ENCODE measurements around the gene VSTM2L. TPM values are rescaled to one million over a fixed set of nuclear protein-coding genes. Genes with fewer than 3 reads are reported as not detected.

VSTM2L gene
- total RNA-seq, 3 donors from 2014 or later, result 0.11 to 0.33 (median 0.13) TPM

GRCh38 chr20:37941992-37942391 lies 39.1 kb downstream of the VSTM2L start:
- no peaks in the 10 kb centered on the region for H3K36me3 Mint-ChIP-seq (ENCODE audit: insufficient read depth)
- DNase-seq, result no peak
- H3K27me3 Mint-ChIP-seq (ENCODE audit: low read depth), result no peaks in the 10 kb centered on the region
- H3K9me3 Mint-ChIP-seq, result no peaks in the 10 kb centered on the region
- no peak overlapping the region for H3K4me3 Mint-ChIP-seq
- H3K4me1 Mint-ChIP-seq (ENCODE audit: low read depth), result no peaks in the 10 kb centered on the region
- ATAC-seq, result no peak

DNA sequence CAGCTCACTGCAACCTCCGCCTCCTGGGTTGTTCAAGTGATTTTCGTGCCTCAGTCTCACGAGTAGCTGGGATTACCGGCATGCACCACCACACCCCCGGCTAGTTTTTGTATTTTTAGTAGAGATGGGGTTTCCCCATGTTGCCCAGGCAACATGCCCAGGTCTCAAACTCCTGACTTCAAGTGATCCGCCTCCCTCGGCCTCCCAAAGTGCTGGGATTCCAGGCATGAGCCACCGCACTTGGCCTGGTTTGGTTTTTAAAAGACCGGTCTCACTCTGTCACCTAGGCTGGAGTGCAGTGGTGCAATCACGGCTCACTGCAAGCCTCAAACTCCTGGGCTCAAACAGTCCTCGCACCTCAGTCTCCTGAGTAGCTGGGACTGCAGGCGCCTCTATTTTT lies 40.1 kb downstream of the VSTM2L start:
- H3K36me3 Mint-ChIP-seq (ENCODE audit: insufficient read depth), result no peaks in the 10 kb centered on the region
- peaks cover 5% of the 10 kb centered on the region for H3K9me3 Mint-ChIP-seq
- H3K4me3 Mint-ChIP-seq, result no peak overlapping the region
- peaks cover 3% of the 10 kb centered on the region for H3K27me3 Mint-ChIP-seq (ENCODE audit: low read depth)
- no peak for DNase-seq
- no peak for ATAC-seq
- no peaks in the 10 kb centered on the region for H3K4me1 Mint-ChIP-seq (ENCODE audit: low read depth)

DNA sequence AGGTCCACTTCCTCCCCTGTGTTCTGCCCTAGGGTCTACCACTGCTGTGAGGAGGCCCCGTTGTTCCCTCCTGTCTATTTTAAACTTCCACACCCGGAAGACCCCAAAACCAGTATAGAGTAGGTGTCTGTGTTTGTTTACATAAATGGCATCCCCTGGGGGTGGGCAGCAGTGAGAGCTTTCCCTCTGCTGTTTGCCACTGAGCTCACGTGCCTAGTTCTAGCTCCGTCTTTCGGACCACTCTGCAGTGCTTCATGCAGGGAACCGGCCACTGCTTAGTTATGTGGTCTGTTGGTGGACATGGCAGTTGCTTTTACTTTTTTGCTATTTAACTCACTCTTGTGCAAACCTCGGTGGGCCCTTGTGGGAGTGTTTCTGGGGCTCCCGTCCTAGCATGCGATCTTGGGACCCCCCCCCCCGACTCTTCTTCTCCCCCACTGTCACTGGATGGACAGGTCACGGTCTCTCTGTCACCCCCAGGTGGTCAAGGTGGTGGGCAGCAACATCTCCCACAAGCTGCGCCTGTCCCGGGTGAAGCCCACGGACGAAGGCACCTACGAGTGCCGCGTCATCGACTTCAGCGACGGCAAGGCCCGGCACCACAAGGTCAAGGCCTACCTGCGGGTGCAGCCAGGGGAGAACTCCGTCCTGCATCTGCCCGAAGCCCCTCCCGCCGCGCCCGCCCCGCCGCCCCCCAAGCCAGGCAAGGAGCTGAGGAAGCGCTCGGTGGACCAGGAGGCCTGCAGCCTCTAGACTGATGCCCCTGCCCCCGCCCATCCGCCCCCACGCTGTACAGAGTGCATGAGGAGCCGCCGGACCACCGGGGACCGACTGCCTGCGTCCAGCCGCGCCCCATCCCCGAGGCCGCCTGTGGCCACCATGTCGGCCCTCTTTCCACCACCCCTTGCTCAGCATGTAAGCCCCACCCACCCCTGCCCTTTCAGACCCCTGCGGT lies 40.9 kb downstream of the VSTM2L start:
- peaks cover 7% of the 10 kb centered on the region for H3K9me3 Mint-ChIP-seq
- no peak overlapping the region for H3K4me3 Mint-ChIP-seq
- H3K36me3 Mint-ChIP-seq (ENCODE audit: insufficient read depth), result no peaks in the 10 kb centered on the region
- H3K27me3 Mint-ChIP-seq (ENCODE audit: low read depth), result peaks cover 3% of the 10 kb centered on the region
- no peaks in the 10 kb centered on the region for H3K4me1 Mint-ChIP-seq (ENCODE audit: low read depth)
- no peak for DNase-seq
- no peak for ATAC-seq

DNA sequence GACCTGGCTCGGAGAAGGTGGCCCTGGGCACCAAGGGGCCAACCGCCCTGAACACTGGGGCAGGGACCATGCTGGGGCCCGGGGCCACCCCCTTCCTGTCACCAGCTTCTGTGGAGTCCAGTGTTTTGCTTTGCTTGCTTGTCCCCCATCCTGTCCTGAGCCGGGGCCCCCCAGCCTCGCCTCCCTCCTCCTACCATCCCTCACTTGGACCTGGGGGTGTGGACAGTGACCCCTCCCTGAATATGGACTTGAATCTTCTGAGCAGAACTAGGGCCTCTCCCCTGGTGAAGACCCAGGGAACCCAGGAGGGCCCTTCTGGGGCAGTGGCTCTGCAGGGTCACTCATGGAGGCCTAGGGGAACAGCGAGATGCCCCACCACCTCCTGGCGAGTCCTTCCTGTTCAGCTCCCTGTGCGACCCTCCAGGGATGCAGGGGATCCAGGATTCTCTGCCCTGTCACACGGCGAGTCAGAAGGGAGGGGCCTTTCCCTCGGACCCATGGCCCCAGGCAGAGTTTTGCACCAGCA lies 41.6 kb downstream of the VSTM2L start:
- no peak overlapping the region for H3K4me3 Mint-ChIP-seq
- ATAC-seq (no peak), DNase-seq (no peak)
- no peaks in the 10 kb centered on the region for H3K4me1 Mint-ChIP-seq (ENCODE audit: low read depth)
- peaks cover 3% of the 10 kb centered on the region for H3K27me3 Mint-ChIP-seq (ENCODE audit: low read depth)
- no peaks in the 10 kb centered on the region for H3K36me3 Mint-ChIP-seq (ENCODE audit: insufficient read depth)
- H3K9me3 Mint-ChIP-seq, result peaks cover 7% of the 10 kb centered on the region

DNA sequence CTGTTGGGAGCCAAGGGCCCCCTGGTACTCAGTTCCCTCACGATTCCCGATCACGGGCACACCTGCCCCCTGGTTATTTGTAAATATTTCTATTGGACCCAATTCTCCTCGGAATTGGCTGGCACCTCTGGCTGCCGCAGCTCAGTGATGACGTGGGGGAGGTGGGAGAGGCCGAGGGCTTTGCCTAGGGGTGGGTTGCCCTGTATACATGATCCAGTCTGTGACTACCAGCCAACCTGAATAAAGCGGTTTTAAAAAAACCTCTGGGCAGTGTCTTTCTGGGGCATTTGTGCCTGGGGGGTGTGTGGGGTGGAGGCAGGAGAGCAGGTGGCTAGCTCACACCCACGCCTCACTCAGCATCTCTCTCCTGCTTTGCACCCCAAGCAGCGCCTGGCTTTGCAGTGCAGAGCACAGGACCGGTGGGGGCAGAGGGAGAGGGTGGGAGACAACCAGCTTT lies 42.2 kb downstream of the VSTM2L start:
- Mint-ChIP-seq H3K36me3 (ENCODE audit: insufficient read depth) (no peaks in the 10 kb centered on the region), H3K27me3 (ENCODE audit: low read depth) (peaks cover 3% of the 10 kb centered on the region), H3K4me3 (no peak overlapping the region), H3K9me3 (peaks cover 7% of the 10 kb centered on the region), H3K4me1 (ENCODE audit: low read depth) (no peaks in the 10 kb centered on the region)
- no peak for ATAC-seq
- DNase-seq, result no peak

- H3K4me3 Mint-ChIP-seq, result no peak overlapping the region
- H3K27me3 Mint-ChIP-seq (ENCODE audit: low read depth), result peaks cover 3% of the 10 kb centered on the region
- DNase-seq (no peak), ATAC-seq (no peak)
- H3K36me3 Mint-ChIP-seq (ENCODE audit: insufficient read depth), result no peaks in the 10 kb centered on the region
- peaks cover 7% of the 10 kb centered on the region for H3K9me3 Mint-ChIP-seq
- H3K4me1 Mint-ChIP-seq (ENCODE audit: low read depth), result no peaks in the 10 kb centered on the region
These were observed 44.0 kb downstream of the VSTM2L start for GRCh38 chr20:37946946-37947345.

DNA sequence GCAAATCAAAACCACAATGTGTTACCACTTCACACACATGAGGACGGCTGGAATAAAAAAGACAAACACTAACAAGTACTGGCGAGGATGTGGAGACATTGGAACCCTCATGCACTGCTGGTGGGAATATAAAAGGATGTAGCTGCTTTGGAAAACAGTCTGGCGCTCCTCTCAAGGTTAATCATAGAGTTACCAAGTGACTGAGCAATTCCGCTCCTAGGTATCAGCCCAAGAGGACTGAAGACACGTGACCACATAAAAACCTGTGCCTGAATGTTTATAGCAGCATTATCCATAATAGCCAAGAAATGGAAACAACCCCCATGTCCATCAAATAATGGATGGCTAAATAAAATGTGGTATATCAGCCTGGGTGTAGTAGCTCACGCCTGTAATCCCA lies 45.0 kb downstream of the VSTM2L start:
- Mint-ChIP-seq H3K27me3 (ENCODE audit: low read depth) (peaks cover 3% of the 10 kb centered on the region), H3K9me3 (peaks cover 7% of the 10 kb centered on the region), H3K36me3 (ENCODE audit: insufficient read depth) (no peaks in the 10 kb centered on the region), H3K4me3 (no peak overlapping the region), H3K4me1 (ENCODE audit: low read depth) (no peaks in the 10 kb centered on the region)
- ATAC-seq (no peak), DNase-seq (no peak)

DNA sequence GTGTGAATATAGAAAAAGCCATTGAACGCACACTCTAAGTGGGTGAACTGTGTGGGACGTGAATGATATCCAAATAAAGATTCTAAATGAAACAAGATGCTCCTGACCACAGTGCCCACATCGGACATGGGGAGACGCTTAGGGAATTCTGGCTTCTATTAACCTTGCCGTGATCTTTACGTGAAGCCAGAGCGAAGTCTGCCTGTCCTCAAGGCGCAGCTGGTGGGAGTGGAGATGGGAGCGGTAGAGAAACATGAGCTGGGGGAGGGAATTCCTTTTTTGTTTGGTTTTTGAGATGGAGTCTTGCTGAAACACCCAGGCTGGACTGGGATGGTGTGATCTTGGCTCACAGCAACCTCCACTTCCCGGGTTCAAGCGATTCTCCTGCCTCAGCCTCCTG lies 46.0 kb downstream of the VSTM2L start:
- Mint-ChIP-seq H3K27me3 (ENCODE audit: low read depth) (peaks cover 3% of the 10 kb centered on the region), H3K9me3 (peaks cover 7% of the 10 kb centered on the region), H3K4me1 (ENCODE audit: low read depth) (no peaks in the 10 kb centered on the region), H3K36me3 (ENCODE audit: insufficient read depth) (no peaks in the 10 kb centered on the region), H3K4me3 (no peak overlapping the region)
- DNase-seq, result no peak
- ATAC-seq, result no peak

DNA sequence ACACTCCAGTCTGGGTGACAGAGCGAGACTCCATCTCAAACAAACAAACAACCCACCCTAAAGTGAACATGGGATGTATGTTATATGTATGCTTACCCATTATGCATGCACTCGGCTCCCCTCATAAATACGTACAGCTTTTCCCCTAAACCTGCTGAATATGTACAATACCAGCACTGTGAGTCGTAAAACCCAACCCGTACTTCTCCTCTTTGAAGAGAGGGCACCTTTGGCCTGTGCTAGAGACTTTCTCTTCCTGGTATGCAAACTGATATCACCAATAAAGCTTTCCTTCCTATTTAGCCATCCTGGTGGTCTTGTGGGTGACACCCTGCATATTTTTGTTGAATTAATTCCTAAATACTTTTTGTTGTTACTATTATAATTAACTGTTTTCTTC lies 51.3 kb downstream of the VSTM2L start:
- no peak for ATAC-seq

GRCh38 chr20:37954626-37955025 lies 51.7 kb downstream of the VSTM2L start:
- no peaks in the 10 kb centered on the region for H3K4me1 Mint-ChIP-seq (ENCODE audit: low read depth)
- H3K9me3 Mint-ChIP-seq, result peaks cover 5% of the 10 kb centered on the region
- H3K4me3 Mint-ChIP-seq, result no peak overlapping the region
- DNase-seq (no peak), ATAC-seq (no peak)
- no peaks in the 10 kb centered on the region for H3K36me3 Mint-ChIP-seq (ENCODE audit: insufficient read depth)
- no peaks in the 10 kb centered on the region for H3K27me3 Mint-ChIP-seq (ENCODE audit: low read depth)

More for the DNA sequence above, 51.3 kb downstream of the VSTM2L start:
- DNase-seq, result no peak
- Mint-ChIP-seq H3K27me3 (ENCODE audit: low read depth) (no peaks in the 10 kb centered on the region), H3K36me3 (ENCODE audit: insufficient read depth) (no peaks in the 10 kb centered on the region), H3K9me3 (peaks cover under 1% of the 10 kb centered on the region), H3K4me1 (ENCODE audit: low read depth) (no peaks in the 10 kb centered on the region), H3K4me3 (no peak overlapping the region)

DNA sequence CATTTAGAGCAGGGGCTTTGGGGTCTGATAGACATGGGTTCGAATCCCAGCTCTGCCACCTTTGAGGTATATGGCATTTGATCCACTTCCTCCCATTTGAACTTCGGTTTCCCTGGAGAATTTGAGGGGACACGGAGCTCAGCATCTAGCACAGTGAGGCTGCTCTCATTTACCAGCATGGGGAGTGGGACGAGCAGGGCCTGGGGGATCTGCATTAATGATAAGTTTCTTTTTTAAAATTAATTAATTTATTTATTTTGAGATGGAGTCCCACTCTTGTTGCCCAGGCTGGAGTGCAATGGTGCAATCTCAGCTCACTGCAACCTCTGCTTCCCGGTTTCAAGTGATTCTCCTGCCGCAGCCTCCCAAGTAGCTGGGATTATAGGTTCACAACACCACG lies 52.6 kb downstream of the VSTM2L start:
- ATAC-seq (no peak), DNase-seq (no peak)
- Mint-ChIP-seq H3K36me3 (ENCODE audit: insufficient read depth) (no peaks in the 10 kb centered on the region), H3K9me3 (peaks cover 5% of the 10 kb centered on the region), H3K27me3 (ENCODE audit: low read depth) (no peaks in the 10 kb centered on the region), H3K4me3 (no peak overlapping the region), H3K4me1 (ENCODE audit: low read depth) (no peaks in the 10 kb centered on the region)

DNA sequence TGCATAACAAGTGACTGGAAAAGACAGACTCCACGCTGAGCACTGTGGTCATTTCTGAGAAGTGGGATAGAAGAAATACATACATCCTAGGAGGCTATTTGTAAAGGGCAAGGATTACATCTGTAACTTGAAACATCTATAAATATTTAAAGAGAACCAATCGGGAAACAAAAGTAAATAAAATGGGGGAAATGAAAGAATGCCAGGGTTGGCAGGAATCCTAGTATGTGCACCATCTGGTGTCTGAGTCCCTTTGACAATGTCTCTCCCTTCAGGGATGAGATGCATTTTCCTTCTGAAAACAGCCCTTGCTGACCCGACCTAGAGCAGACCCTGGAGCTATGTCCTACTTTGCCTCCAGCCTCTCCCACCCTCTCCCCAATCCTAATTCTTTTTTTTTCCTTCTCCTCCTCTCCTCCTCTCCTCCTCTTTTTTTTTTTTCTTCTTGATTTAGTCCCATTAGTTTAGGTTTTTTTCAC lies 53.2 kb downstream of the VSTM2L start:
- no peaks in the 10 kb centered on the region for H3K36me3 Mint-ChIP-seq (ENCODE audit: insufficient read depth)

DNA sequence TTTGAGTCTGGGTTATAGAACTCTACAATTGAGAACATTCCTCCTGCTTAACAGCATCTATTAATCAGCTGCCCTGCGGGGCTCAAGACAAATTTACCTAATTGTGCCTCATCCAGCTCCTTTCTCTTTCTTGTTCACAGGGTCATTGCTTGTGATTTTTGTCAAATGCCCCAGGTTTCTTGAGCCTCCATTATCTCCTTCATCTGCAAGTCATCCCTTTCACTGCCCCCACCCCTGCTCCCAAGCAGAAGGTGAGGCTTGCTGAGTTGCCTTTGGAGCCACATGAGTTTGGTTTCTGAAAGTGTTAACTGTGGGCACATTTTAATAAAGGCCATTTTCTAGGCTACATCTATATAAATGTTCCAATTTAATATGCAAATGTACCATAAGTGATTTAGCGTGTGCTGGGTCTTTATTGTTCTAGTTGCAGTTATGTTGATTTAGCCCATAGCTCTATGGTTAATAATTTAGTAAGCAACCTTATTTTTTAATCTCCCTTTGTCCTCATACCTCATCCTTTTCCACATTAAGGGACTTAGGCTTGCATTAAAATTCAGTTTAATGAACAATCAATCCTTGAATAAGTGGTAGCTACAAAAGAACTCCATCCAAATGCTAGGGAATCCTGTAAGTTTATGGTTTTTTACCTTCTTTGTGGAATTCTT lies 56.1 kb downstream of the VSTM2L start:
- Mint-ChIP-seq H3K36me3 (ENCODE audit: insufficient read depth) (no peaks in the 10 kb centered on the region), H3K27me3 (ENCODE audit: low read depth) (no peaks in the 10 kb centered on the region), H3K9me3 (peaks cover 13% of the 10 kb centered on the region), H3K4me3 (no peak overlapping the region), H3K4me1 (ENCODE audit: low read depth) (no peaks in the 10 kb centered on the region)
- DNase-seq (no peak), ATAC-seq (no peak)

More for the DNA sequence above, 53.2 kb downstream of the VSTM2L start:
- ATAC-seq (no peak), DNase-seq (no peak)
- Mint-ChIP-seq H3K4me3 (no peak overlapping the region), H3K4me1 (ENCODE audit: low read depth) (no peaks in the 10 kb centered on the region), H3K27me3 (ENCODE audit: low read depth) (no peaks in the 10 kb centered on the region), H3K9me3 (peaks cover 8% of the 10 kb centered on the region)

DNA sequence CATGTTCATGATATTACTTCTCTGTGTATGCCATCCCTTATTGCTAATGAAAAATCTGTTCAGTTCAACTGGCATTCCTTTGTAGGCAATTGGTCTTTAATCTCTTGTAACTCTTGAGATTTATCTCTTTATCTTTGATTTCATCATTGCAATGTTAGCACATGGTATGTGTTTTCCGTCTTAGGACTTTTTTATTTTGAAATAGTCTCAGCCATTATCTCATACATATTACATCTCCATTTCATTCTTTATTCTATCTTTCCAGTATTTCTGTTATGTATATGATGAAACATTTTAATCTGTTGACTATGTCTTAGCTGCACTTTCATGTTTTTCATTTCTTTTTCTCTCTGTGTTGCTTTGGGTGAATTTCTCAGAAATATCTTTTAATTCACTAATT lies 58.1 kb downstream of the VSTM2L start:
- H3K27me3 Mint-ChIP-seq (ENCODE audit: low read depth), result no peaks in the 10 kb centered on the region
- H3K36me3 Mint-ChIP-seq (ENCODE audit: insufficient read depth), result no peaks in the 10 kb centered on the region
- ATAC-seq (no peak), DNase-seq (no peak)
- H3K4me1 Mint-ChIP-seq (ENCODE audit: low read depth), result no peaks in the 10 kb centered on the region
- H3K9me3 Mint-ChIP-seq, result peaks cover 24% of the 10 kb centered on the region
- no peak overlapping the region for H3K4me3 Mint-ChIP-seq
